HTERT RPE-1 (cell line): ENCODE results near the gene RNF111.
"Not testable (repeated sequence)": the region's sequence is repeated elsewhere in the genome, so short reads cannot be mapped to it uniquely, and the experiment has no call there.

ENCODE experiments used
- in situ Hi-C: fragments of 300-500 bp; cut with MboI; formaldehyde crosslinking; loops from 4 replicates; pipeline ENCODE4 v1.14.3; 2020; ENCODE audit warnings: low sequenced_read_pairs

The RNF111 gene

DNA sequence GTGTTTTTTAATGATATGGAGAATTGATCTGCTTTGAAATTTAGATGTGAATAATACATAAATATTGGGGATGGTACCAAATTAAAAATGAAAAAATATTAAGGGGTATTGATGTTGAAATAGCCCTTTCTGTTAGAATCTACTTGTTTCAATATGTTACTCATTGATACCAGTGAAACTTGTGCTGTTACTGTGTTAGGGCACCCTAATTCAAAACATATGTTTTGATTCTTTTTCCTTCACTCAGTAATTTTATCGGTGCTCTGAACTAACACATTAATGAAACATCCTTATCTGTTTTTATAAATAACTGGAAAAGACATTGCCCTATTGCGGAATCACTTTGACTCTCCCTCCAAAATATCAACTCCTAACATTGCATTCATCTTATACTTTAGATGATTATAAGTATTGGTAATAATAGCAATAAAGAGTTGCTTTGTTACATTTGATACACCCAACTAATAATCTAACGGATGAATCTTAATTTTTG lies 65.5 kb downstream of the RNF111 start:
- in situ Hi-C loops = no loop called here

DNA sequence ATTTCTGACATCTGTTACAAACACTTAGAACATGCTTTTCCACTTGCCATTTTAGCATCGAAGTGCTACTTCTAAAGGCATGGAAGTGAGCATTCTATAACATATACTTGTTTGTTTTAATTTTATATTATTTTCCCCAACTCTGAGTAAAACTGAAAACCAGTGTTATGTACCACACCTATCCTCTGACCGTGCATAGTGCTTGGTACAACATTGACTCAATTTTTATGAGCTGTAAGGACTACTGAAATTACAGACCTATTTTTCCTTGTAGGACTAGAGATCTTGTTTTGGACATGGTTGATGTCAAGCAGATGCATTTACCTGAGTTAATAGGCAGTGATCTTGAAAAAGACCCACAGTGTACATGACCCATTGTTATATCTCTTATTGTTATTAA lies 66.0 kb downstream of the RNF111 start:
- in situ Hi-C loops = no loop called here

DNA sequence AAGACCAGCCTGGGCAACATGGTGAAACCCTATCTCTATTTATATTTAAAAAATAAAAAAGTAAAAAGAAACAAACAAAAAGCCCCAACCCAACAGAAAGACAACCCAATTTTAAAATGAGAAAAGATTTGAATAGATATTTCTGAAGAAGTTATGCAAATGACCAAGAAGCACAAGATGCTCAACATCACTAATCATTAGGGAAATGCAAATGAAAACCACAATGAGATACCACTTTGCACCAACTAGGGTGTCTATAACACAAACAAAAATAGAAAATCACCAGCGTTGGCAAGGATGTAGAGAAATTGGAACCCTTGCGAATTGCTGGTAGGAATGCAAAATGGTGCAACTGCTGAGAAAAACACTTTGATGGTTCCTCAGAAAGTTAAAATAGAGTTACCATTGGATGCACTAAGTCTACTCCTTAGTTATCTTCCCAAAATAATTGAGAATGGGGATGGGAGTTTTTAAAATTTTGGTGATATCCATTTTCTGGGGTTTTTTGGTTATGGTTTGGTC lies 71.7 kb downstream of the RNF111 start:
- in situ Hi-C loops = no loop called here

GRCh38 chr15:59060348-59060747 lies 72.9 kb downstream of the RNF111 start:
- in situ Hi-C loops = no loop called here

DNA sequence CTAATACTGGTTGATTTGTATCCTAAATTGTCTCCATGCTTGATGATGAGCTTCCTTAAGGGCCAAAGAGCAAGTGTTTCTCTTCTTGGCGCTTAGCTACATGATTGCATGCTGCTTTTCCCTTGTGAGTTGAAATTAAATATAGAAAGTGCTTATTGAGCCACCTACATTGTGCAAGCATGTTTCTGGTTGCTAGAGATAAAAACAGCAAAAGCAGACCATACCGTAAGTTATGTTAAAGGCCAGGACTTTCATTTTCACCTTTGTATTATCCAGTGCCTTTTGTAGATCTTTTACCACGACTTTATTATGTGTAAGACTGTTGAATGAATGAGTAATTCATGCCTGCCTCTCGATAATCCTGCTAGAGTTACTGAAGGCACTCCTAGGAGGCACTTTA lies 75.6 kb downstream of the RNF111 start:
- in situ Hi-C loops = no loop called here

DNA sequence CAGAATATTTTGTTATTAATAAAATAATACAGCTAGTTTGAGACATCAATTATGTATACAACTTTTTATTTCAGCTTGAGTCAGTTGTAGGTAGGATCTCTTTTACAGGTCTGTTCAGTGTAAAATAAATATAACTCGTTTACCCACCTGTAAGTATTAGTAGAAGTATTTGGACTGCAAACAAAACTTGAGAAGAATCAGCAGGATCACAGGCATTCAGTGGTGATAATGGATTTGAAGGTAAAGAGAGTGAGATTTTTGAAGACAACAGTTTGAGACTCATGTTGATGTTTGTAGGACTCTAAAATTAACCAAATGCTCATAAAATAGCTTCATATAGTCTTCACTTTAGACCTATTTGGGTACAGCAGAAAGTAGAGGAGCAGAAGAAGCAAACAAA lies 82.0 kb downstream of the RNF111 start:
- in situ Hi-C loops = no loop called here

GRCh38 chr15:59074607-59075006 lies 87.1 kb downstream of the RNF111 start:
- in situ Hi-C loops = no loop called here

DNA sequence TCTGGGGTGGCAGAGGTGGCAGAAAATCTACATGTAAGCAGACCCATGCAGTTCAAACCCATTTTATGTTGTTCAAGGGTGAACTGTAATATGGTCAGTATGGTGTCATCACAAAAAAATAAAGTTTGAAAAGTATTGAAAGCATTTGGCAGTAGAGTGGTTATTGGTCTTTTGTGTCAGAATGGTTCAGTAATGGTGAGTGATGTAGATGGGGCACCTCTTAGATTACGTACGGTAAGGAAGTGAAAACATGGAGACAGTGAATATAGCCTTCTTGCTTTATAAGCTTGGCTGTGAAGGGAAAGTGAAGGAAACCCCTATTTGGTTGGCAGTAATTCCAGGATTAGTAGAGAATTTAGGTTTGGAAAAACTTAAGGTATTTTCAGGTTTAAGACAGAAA lies 100.3 kb downstream of the RNF111 start:
- in situ Hi-C loops = no loop called here

DNA sequence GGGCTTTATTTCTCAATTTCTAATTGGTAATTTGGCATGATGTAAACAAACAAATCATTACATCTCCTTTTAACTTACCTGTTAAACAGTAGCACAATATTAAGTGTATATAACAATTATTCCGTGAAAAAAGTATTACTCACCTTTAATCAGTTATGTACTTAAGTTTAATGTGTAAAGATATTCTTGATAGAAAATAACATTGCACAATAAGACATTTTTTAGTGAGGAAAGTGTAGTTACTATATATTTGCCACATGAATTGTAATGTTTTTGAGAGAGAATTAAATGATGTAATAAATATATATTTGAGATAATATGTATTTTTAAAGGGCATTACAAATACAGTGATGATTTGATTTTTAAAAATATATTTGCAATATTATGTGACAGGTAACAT lies 106.6 kb downstream of the RNF111 start:
- in situ Hi-C loops = no loop called here

DNA sequence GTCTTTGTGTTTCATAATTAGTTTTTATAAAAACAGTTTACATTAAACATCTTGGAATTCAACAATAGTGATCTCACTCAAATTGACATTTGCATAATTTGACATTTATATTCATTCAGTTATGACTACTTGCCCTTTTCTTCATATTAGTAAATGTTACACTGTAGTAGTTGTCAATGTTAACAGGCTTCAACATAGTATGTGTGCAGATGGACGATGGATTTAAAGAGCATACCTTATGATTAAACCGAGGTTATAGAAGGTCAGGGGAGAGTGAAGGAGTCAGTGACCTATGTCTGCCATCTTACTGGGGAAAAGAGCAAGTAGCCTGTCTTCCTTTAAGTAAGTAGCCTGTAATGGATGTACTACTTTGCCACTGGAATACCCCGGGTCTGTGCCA lies 109.0 kb downstream of the RNF111 start:
- in situ Hi-C loops = no loop called here

GRCh38 chr15:59099162-59099685 lies 111.8 kb downstream of the RNF111 start:
- in situ Hi-C loops = no loop called here

- in situ Hi-C loops = no loop called here
Measured at GRCh38 chr15:59104602-59104911, 117.1 kb downstream of the RNF111 start.

DNA sequence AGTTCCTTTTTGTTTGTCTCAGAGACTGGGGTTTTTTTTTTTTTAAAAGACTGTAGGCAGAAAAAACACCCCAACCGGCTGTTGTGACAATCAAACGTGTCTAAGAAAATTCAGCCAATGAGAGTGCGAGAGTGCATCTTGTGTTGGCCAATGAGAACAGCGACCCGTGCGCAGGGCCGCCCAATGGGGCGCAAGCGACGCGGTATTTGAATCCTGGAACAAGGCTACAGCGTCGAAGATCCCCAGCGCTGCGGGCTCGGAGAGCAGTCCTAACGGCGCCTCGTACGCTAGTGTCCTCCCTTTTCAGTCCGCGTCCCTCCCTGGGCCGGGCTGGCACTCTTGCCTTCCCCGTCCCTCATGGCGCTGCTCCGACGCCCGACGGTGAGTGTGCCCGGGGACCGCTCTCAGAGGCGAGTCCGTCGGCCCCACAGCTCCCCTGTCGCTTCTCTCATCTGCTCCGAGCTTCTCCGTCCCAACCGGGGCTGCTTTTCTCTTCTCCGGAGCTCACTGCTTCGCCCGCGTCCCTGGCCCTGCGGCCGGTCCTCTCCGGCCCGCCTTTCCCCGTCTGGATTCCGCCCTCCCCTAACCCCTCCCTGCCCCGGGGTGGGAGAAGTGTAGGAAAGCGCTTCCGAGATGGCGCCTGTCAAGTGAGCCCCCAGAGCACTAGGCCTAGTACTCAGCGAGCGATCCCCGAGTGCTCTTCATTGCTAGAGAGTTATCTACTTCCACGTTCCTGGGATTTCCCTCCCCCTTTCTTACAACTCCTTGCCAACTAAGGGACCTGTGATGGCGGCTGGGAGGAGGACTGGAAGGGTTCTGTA lies 117.7 kb downstream of the RNF111 start, which contains the start of gene CCNB2:
TSS of gene CCNB2 (plus strand) at position 235 of the 821 bp plus-strand sequence. CDS start at position 358, 123 bp downstream.
- in situ Hi-C loops = no loop called here

DNA sequence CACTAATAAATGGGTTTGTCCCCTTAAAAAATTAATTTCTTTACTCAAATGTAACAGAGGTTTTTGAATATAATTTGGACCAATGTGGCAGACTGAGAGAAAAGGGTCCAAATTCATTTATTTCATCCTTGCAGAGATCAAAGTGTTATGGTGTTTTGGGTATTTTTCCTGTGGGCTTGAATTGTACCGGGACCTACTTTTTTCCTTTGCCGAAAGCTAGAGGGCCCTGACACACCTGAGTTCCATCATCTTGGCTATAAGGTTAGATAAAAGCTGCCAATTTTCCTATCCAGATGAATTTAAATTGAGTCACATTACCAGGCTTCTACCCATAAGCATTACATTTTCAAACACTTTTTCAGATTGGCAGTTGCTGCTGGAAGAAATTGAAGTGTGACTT lies 118.4 kb downstream of the RNF111 start:
- in situ Hi-C loops = no loop called here

GRCh38 chr15:59111251-59111650 lies 123.8 kb downstream of the RNF111 start:
- in situ Hi-C loops = no loop called here

DNA sequence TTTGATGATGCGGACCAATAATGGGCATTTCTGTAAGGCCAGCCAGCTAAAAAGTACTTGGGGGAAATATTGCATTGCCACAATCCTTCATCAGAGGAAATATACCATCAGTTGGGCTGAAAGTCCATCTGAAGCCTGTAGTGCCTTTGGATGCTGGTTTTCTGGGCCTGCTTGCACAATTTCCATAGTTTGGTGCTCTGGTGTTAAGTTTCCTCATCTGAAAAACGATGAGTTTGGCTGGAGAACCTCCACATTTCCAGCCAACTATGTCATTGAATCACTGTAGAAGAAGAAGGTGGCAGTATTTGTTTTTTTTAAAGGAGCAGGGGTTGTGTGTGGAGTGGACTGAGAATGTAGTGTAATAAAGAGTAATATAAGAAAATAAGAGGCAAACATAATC lies 127.6 kb downstream of the RNF111 start:
- in situ Hi-C loops = no loop called here

DNA sequence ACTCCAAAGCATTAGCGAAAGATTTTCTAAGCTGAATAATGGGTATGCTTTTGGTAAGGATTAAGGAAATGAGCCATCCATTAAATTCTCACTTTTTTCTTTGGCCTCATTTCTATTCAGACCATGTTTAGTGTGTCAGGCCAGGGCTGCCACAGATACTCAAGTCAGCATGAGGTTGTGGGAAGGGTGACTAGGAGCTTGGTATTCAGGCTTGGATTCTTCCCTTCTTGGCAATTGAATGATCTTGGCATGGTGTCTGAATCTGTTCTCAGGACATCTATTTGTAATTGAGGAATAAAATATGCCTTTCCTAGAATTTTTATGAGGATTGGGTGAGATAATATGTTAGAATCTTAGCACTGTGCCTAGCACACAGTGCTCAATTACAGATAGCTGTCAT lies 128.7 kb downstream of the RNF111 start:
- in situ Hi-C loops = no loop called here

- in situ Hi-C loops = no loop called here
Measured at GRCh38 chr15:59116771-59117170, 129.3 kb downstream of the RNF111 start.

DNA sequence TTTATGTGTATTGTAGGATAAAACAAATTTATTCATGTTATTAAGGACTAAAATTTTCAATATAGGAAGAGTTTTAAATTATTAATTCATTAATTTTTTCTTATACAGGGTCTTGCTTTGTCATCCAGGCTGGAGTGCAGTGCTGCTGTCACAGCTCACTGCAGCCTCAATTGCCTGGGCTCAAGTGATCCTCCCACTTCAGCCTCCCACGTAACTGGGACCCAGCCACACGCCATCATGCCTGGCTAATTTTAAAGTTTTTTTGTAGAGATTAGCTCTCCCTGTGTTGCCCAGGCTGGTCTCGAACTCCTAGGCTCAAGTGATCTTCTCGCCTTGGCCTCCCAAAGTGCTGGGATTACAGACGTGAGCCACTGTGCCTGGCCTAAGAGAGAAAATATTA lies 132.2 kb downstream of the RNF111 start:
- in situ Hi-C loops = no loop called here

- in situ Hi-C loops = no loop called here
Measured at GRCh38 chr15:59120937-59121336, 133.5 kb downstream of the RNF111 start.

DNA sequence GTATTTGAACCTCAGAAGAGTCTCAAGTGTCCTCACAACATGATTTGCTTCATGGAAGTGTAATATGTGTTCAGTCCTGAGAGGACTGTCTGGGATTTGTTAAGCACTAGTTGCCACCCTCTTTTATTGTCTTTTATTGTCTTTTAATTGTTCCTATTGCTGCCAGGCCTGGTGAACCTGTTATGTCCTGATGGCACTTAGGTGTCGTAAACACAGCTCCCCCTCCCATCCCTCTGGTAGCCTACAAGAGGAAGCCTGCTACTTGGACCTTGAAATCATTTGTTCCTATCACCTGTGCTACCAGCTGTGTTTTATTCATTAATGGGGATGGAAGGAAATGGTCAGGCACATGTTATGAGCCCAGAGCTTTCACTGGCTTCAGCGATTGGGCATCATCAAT lies 136.8 kb downstream of the RNF111 start:
- in situ Hi-C loops = no loop called here

GRCh38 chr15:59125683-59126082 lies 138.2 kb downstream of the RNF111 start:
- in situ Hi-C loops = not testable (repeated sequence)
